Erythroblast (primary cell): Measurements from ENCODE around the gene PRKCE.

Source experiments
- GATA1 ChIP-seq: IDR thresholded peaks from 2 replicates; pipeline ENCODE4 v1.6.1; 2011; ENCODE audit warnings: low read depth, mild to moderate bottlenecking, control low read depth, low read length, moderate library complexity
- POLR2A ChIP-seq: IDR thresholded peaks from 2 replicates; pipeline ENCODE4 v1.6.1; 2011; ENCODE audit warnings: mild to moderate bottlenecking, low read length

DNA sequence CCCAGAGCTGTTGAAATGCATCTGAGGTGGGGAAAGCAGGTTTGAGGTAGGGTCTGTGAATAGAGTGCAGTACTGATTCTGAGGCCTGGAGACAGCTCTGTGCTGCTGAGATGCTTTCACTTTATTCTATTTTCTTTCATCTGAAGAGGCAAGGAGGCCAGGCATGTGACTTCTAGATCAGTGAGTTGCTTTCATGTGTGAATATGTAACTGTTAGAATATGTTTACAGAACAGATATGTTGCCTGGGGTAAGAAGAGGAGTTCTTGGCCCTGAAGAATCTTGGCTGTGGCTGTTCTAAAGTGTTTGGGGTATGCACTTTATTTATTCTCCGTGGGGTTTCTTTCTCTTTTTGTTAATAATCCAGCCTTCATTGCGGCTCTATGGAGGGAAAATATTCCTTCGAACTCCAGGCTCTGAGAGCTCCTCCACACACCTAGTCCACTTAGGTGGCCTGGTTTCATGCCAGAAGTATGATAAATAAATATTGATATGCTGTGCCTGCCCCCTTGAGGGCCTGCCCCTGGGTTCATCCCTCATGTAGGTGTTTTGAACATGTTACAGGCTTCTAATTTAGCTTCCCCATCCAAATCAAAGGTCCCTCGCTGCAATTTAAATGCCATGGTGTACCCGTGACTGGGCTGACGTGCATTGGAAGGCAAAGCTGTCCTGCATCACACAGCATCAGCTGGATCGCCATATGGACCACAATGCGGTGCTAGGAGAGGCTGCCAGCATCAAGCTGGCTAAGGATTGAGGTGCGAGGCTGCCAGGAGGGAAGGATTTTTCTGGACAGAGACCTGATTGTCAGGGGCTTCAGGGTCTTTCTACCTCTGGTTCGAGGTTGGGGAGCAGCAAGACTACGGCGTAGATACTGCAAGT lies 102.9 kb downstream of the PRKCE start:
- TF ChIP-seq POLR2A, result no peak
- TF ChIP-seq GATA1, result no peak
